AG10803 (cell line): ENCODE data around the gene PIK3C2B.
A peak's percentile ranks its signal among the peaks of the same experiment; 100 is the strongest.

Experiments
- DNase-seq: peaks from one replicate; pipeline ENCODE4 v3.0.0; 2010; ENCODE audit warnings: low read depth
- H3K4me3 ChIP-seq: 2 replicates; pipeline ENCODE4 v1.5.1; 2011; ENCODE audit warnings: mild to moderate bottlenecking, low read length, control low read depth
- TF ChIP-seq, protein P1 (sequence below): conservative IDR thresholded peaks from 2 replicates; pipeline ENCODE4 v1.5.1; 2011; ENCODE audit warnings: mild to moderate bottlenecking, low read length, control low read depth, inconsistent platforms

The PIK3C2B gene

DNA sequence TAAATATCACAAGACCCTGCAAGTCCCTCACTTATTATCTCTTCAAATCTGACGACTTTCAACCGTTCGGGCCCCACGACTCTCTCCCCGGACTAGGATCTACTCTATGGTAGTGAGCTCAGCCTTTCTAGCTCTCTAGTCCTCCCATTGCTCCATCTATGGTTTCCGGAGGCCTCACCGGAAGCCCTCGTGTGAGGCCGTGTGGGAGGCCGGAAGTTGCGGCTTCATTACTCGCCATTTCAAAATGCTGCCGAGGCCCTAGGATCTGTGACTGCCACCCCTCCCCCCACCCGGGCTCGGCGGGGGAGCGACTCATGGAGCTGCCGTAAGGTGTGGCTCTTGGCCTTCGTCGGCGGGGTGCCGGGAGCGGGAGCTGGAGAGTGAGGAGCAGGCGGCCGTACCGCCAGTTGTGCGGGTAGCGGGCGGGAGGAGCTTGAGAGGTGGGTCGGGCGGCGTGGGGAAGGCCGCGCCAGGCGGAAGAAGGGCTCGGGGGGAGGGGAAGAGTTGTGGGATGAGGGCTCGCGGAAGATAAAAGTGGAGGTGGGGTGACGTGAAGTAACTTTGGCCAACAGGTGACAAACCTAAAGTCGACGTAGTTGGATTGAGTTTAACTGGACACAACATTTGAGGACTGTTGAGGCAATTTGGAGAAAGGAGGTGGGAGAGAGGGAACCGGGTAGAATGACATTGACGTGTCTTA is 21.7 kb upstream of the PIK3C2B start, which contains the start of gene MDM4:
Gene MDM4, plus strand, starts transcription at position 227 of the 700 bp plus-strand sequence. CDS start 9,113 bp downstream, outside the sequence.
- DNase-seq = peak; percentile 97
- H3K4me3 ChIP-seq = peak within 1 kb of the TSS; percentile 97
- TF ChIP-seq, protein P1, sequence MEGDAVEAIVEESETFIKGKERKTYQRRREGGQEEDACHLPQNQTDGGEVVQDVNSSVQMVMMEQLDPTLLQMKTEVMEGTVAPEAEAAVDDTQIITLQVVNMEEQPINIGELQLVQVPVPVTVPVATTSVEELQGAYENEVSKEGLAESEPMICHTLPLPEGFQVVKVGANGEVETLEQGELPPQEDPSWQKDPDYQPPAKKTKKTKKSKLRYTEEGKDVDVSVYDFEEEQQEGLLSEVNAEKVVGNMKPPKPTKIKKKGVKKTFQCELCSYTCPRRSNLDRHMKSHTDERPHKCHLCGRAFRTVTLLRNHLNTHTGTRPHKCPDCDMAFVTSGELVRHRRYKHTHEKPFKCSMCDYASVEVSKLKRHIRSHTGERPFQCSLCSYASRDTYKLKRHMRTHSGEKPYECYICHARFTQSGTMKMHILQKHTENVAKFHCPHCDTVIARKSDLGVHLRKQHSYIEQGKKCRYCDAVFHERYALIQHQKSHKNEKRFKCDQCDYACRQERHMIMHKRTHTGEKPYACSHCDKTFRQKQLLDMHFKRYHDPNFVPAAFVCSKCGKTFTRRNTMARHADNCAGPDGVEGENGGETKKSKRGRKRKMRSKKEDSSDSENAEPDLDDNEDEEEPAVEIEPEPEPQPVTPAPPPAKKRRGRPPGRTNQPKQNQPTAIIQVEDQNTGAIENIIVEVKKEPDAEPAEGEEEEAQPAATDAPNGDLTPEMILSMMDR = no peak

DNA sequence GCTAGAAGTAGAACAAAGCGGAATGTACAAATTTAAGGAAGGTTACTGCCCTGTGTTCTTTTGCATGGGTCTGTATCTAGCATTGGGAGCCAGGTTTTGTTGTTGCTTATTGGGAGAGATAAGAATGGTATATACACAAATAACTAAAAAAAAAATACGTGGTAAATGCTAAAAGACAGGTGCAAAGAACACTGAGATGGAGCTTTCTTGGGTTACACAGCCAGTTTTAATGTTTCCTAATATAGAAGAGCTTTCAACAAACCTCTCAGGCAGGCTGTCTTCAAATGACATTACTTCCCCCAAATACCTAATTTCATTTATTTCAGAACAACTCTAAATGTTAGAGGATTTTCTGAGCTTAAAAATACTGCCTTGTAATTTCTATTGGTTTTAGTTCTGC is 20.2 kb upstream of the PIK3C2B start:
- TF ChIP-seq, protein P1 = no peak
- DNase-seq = no peak
- H3K4me3 ChIP-seq = no peak overlapping the region

DNA sequence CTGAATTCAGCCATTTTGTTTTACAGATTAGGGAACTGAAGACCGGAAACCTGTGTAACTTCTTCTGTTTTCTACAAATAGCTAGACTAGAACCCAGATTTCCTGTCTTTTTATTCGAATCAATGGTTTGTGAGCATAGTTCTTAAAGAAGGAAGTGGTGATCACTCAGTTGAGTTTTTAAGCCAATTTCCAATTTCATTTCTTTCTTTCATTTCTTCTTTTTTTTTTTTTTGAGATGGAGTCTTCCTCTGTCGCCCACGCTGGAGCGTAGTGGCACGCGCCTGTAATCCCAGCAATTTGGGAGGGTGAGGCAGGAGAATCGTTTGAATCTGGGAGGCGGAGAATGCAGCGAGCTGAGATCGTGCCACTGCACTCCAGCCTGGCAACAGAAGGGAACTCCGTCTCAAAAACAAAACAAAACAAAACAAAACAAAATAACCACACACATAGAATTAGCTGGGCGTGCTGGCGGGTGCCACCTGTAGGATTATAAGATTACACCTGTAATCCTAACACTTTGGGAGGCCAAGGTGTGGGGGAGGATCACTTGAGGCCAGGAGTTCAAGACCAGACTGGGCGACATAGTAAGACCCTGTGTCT is 18.6 kb upstream of the PIK3C2B start:
- H3K4me3 ChIP-seq = no peak overlapping the region
- no peak for DNase-seq

DNA sequence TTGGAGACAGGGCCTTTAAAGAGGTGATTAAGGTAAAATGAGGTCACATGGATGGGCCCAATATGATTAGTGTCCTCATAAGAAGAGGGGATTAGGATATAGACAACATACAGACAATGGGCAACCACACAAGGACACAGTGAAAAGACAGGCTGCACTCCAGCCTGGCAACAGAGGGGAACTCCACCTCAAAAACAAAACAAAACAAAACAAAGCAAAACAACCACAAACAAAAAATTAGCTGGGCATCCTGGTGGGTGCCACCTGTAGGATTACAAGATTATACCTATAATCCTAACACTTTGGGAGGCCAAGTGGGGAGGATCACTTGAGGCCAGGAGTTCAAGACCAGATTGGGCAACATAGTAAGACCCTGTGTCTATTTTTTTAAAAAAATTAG is 16.8 kb upstream of the PIK3C2B start:
- TF ChIP-seq, protein P1 = no peak

More for the DNA sequence above, 18.6 kb upstream of the PIK3C2B start:
- TF ChIP-seq, protein P1 = no peak

DNA sequence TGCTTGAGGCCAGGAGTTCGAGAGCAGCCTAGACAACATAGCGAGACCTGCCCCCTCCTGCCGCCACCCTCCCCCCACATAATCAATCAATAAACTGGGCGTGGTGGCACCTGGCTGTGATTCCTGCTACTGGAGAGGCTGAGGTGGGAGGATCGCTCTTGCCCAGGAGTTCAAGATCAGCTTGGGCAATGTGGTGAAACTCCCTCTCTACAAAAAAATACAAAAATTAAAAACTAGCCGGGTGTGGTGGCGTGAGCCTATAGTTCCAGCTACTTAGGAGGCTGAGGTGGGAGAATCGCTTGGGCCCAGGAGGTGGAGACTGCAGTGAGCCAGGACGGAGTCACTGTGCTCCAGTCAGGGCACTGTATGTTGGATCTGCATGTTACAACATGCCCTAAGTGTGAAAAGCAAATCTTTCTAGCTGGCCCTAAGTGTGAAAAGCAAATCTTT is 14.6 kb upstream of the PIK3C2B start:
- no peak overlapping the region for H3K4me3 ChIP-seq
- TF ChIP-seq, protein P1 = no peak
- DNase-seq = no peak

More for the DNA sequence above, 16.8 kb upstream of the PIK3C2B start:
- no peak for DNase-seq
- no peak overlapping the region for H3K4me3 ChIP-seq

DNA sequence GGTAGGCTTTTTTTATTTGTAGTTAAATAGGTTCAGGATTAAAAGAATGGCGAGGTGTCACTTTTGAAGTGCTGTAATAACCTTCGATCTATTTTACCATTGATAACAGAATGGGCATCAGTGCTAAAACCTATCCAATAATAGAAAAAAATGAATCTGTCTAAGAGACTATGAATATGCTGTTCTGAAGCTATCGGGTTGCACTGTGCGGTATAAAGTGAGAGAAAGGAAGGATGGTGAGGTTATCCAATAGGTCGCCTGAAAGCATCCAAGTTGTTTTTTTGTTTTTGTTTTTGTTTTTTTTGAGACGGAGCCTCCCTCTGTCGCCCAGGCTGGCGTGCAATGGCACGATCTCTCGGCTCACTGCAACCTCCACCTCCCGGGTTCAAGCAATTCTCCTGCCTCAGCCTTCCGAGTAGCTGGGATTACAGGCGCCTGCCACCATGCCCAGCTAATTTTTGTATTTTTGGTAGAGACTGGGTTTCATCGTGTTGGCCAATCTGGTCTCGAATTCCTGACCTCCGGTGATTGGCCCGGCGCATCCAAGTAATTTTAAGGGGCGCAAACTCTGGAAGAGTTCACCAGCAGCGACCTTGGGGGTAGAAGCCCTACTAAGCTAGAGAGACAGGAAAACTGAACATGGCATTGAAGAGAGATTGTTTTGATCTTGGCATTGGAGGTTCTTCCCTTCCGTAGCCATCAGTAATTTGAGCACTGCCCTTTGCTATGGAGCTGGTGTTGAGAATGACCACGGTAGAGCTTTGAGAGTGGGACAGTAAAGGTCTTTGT is 12.9 kb upstream of the PIK3C2B start:
- peak overlapping the region; percentile 58 for H3K4me3 ChIP-seq
- DNase-seq = peak; percentile 57
- TF ChIP-seq, protein P1 = no peak
